ENCODE results near the gene JHY. TPM values are rescaled to one million over a fixed set of nuclear protein-coding genes. Genes with fewer than 3 reads are reported as not detected.

The JHY gene
- total and polyA plus RNA-seq, 2 of the 8 experiments (the other 6 are each of a cell fraction or from before 2014, with no cell fraction given) = 0.29 to 0.91 TPM

- no peak for FAIRE-seq
- WGBS, 2 experiments (ENCODE audit: extremely low coverage in 1 of 2, insufficient coverage in 1 of 2, insufficient read length in 1 of 2, insufficient replicate concordance in 2 of 2, low coverage in 1 of 2, low lambda C conversion rate in 2 of 2, missing lambda C conversion rate in 1 of 2) = 86% methylated on average over 1 of the region's 1 CpG; no CpG with 5 or more reads in 1 of the 2 experiments
- H2BK20ac ChIP-seq (ENCODE audit: low read length) = no peak overlapping the region
- H3K23ac ChIP-seq (ENCODE audit: insufficient read length) = no peak overlapping the region
- H3K23me2 ChIP-seq (ENCODE audit: low read depth, low read length) = no peaks in the 10 kb centered on the region
- no peak overlapping the region for H2BK12ac ChIP-seq (ENCODE audit: low read depth, low read length)
- H4K20me1 ChIP-seq (replicated peaks in 1 of 2; ENCODE audit: control insufficient read depth in 1 of 2, insufficient read depth in 2 of 2, low read length in 2 of 2) = no peaks in the 10 kb centered on the region
- H4K8ac ChIP-seq (ENCODE audit: extremely low read depth, insufficient read depth, low read length) = no peak overlapping the region
- no peak overlapping the region for H3K4me2 ChIP-seq (ENCODE audit: insufficient read depth in 1 of 2, low read depth in 2 of 2, low read length in 2 of 2)
- no peaks in the 10 kb centered on the region for H3K79me2 ChIP-seq (ENCODE audit: control insufficient read depth in 1 of 2, insufficient read depth in 2 of 2, low read length in 2 of 2)
- H2AFZ ChIP-seq (ENCODE audit: low read length) = no peak overlapping the region
- no peaks in the 10 kb centered on the region for H3K27me3 ChIP-seq (replicated peaks in 1 of 4; ENCODE audit: control insufficient read depth in 3 of 4, extremely low read depth in 1 of 4, insufficient read depth in 3 of 4, low read length in 3 of 4)
- no peaks in the 10 kb centered on the region; a peak in 3 of 7 replicates for H3K4me1 ChIP-seq (replicated peaks in 1 of 4; ENCODE audit: control insufficient read depth in 3 of 4, insufficient read depth in 4 of 4, low read length in 3 of 4)
- H2BK5ac ChIP-seq (ENCODE audit: low read depth, low read length) = no peak overlapping the region
- H3K36me3 ChIP-seq (ENCODE audit: control insufficient read depth in 2 of 4, insufficient read depth in 4 of 4, low read length in 3 of 4) = no peaks in the 10 kb centered on the region
- POLR2A ChIA-PET (ENCODE audit: partially characterized antibody) = no interaction called here
- no peak overlapping the region for H3K4ac ChIP-seq (replicated peaks; ENCODE audit: insufficient read length, low read depth, low read length)
- H3K56ac ChIP-seq (replicated peaks; ENCODE audit: insufficient read length, low read depth, low read length) = no peak overlapping the region
- H3K18ac ChIP-seq (ENCODE audit: extremely low read depth, low read length) = no peak overlapping the region
- no peak overlapping the region for H2AK5ac ChIP-seq (ENCODE audit: low read depth, low read length)
- H2BK15ac ChIP-seq (ENCODE audit: low read length) = no peak overlapping the region
- H3K14ac ChIP-seq (ENCODE audit: insufficient read length) = no peak overlapping the region
- DNase-seq (ENCODE audit: low read depth in 1 of 2, low spot score in 2 of 2) = no peak
- H4K91ac ChIP-seq (replicated peaks; ENCODE audit: insufficient read length, low read length) = no peak overlapping the region
- no peak overlapping the region for H3K9ac ChIP-seq (replicated peaks in 1 of 4; ENCODE audit: extremely low read depth in 1 of 4, low read depth in 3 of 4, low read length in 3 of 4)
- no peak overlapping the region for H3K4me3 ChIP-seq (ENCODE audit: extremely low read depth in 1 of 4, insufficient read depth in 2 of 4, low read depth in 3 of 4, low read length in 4 of 4)
- H2BK120ac ChIP-seq (replicated peaks; ENCODE audit: low read depth, low read length) = no peak overlapping the region
- CTCF ChIA-PET (ENCODE audit: partially characterized antibody) = interaction anchor here (0.8 to 6.6 kb wide), 6 partner anchors 12 to 185 kb away, joined by 3 to 25 read pairs (median 3); no protein-coding TSS in a partner anchor
- no peak overlapping the region for H3K27ac ChIP-seq (ENCODE audit: low read depth, low read length)
- H4K5ac ChIP-seq (ENCODE audit: insufficient read length, low read depth, low read length) = no peak overlapping the region
- H3K9me3 ChIP-seq (ENCODE audit: insufficient read depth in 2 of 2, low read depth in 1 of 2, low read length in 1 of 2) = no peaks in the 10 kb centered on the region
- no peaks in the 10 kb centered on the region for H3K79me1 ChIP-seq (ENCODE audit: low read depth, low read length)
- TF ChIP-seq POU5F1 (IDR thresholded peaks at IDR 0.05; ENCODE audit: low read depth, low read length) = no peak
- TF ChIP-seq TBP (IDR thresholded peaks at IDR 0.05; ENCODE audit: low read depth, low read length) = no peak
These were observed 34.4 kb upstream of the JHY start for GRCh38 chr11:122848186-122848585.

Data from H1 (cell line).